ENCODE measurements around the gene SGK1.
"Not testable (repeated sequence)": the region's sequence is repeated elsewhere in the genome, so short reads cannot be mapped to it uniquely, and the experiment has no call there.

Gene SGK1

GRCh38 chr6:134217105-134217797, 100.7 kb downstream of the SGK1 start:
- peak in 1 of 2 donors; percentile 43 for DNase-seq

DNA sequence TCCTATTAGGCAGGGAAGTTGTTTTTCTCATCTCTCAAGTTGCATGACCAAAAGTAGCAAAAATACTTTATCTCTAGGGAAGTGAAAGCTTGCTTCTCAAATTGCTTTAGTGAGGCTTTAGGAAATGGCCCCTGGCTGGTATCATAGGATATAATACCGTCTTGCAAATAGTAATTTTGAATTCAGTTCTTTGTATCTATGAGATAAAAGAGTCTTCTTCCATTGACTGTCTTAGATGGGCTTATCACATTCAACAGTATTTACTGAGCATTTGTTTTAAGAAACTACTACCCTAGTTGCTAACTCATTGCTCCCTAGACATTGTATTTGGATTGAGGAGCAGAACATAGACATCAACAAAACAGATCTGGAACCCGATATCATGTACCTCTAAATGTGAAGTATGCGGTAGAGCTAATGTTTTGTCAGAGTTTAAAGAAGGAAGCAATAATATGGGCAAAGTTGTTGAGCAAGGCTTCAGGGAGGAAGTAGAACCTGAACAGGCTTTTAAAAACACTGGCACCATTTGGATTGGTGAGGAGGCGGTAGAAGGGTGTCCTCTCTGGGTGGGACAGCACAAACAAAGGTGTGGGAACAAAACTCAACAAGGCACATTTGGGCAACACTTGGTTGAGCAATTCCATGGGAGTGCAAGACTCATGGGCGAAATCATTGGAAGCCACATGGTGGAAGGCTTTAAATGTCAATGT, 101.5 kb downstream of the SGK1 start:
- peak; percentile 81 to 85 for DNase-seq

- not testable (repeated sequence) for DNase-seq
Measured at GRCh38 chr6:134213410-134213809, 104.5 kb downstream of the SGK1 start.

DNA sequence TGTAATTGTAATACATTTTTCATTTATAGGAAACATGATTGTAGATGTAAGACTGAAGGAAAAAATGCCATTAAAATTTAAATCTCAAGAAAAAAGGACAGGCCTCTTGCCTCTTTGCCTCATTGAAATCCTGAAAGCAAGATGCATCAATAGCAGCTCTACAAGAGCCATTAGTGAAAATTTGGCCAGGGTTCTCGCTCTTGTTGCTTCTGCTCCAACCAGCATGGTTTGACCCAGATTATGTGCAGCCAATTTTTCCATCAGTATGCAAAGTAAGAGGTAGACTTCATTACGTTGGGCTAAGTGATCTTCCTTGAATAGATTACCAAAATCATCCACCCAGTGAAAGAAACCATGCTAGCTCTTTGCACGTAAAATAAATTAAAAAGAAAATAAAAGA, 106.6 kb downstream of the SGK1 start:
- DNase-seq: no peak

GRCh38 chr6:134207421-134207820, 110.5 kb downstream of the SGK1 start:
- no peak for DNase-seq

GRCh38 chr6:134205366-134205765, 112.5 kb downstream of the SGK1 start:
- no peak for DNase-seq

- not testable (repeated sequence) for DNase-seq
Measured at GRCh38 chr6:134204759-134205158, 113.2 kb downstream of the SGK1 start.

GRCh38 chr6:134204031-134204430, 113.9 kb downstream of the SGK1 start:
- no peak for DNase-seq

GRCh38 chr6:134201716-134202115, 116.2 kb downstream of the SGK1 start:
- peak; percentile 42 to 48 for DNase-seq

DNA sequence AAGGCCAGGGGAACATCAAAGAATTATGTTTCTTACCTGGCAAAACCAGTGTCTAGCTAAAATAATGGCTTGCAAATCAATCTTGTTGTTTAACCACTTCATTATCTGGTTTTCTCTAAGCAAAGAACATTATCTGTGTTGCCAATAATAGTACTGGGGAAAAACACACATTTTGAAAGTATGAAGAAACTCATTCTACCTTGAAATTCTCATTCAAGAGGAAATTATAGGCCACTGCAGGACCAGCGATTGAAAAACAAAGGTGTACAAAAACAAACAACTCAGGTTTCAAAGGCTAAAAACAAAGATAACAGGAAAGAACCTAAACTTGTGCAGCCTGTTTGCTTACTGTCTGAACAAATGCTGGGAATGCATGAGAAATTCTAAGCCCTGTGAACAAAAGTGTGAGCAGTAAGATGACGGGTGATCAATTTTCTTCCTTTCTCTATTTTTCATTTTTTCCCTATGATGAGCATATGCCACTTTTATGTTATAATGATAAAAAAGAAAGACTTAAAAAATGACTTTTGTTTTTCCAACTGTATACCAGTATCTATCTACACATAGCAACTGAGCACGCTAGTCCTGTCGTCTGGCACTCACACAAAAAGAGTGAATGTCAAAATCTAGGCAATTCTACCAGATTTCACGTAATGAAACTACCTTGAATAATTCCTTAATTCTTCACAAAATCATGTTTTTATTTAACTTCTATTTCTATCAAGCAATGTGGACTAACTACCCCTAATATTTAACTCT, 117.9 kb downstream of the SGK1 start:
- no peak for DNase-seq

GRCh38 chr6:134198093-134198492, 119.8 kb downstream of the SGK1 start:
- no peak for DNase-seq

DNA sequence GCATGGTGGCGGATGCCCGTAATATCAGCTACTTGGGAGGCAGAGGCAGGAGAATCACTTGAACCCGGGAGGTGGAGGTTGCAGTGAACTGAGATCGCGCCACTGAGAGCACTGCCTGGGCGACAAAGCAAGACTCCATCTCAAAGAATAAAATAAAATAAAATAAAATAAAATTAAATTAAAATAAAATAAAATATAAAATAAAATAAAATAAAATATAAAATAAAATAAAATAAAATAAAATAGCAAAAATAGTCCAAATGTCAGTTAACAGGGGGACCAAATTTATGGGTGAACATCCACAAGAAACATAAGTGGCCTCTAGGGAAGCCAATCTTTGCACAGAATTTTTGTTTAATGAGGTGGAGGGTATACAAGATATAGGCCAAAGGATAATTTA, 120.2 kb downstream of the SGK1 start:
- not testable (repeated sequence) for DNase-seq

DNA sequence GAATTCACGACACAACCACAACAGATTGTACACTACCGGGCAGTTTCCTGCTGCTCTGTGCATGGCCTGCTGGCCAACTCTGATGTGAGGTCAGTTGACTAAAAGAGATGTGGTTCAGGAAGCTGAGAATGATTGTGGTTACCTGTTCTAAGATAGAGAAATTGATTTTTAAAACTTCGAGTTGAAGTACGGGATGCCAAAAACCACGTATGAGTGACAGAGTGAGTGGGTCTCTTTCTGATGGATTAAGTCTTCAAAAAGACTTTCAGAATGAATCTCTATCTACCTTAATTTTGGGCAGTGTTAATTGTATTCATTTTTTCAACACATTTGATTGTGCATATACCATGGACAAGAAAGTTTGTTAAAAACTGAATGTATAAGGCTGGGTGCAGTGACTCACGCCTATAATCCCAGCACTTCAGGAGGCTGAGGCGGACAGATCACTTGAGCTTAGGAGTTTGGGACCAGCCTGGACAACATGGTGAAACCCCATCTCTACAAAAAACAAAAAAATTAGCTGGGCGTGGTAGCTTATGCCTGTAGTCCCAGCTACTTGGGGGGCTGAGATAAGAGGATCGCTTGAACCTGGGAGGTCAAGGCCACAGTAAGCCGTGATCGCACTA, 121.2 kb downstream of the SGK1 start:
- no peak for DNase-seq

- DNase-seq: no peak
Measured at GRCh38 chr6:134195985-134196384, 121.9 kb downstream of the SGK1 start.

GRCh38 chr6:134195164-134195906, 122.6 kb downstream of the SGK1 start:
- DNase-seq: no peak

DNA sequence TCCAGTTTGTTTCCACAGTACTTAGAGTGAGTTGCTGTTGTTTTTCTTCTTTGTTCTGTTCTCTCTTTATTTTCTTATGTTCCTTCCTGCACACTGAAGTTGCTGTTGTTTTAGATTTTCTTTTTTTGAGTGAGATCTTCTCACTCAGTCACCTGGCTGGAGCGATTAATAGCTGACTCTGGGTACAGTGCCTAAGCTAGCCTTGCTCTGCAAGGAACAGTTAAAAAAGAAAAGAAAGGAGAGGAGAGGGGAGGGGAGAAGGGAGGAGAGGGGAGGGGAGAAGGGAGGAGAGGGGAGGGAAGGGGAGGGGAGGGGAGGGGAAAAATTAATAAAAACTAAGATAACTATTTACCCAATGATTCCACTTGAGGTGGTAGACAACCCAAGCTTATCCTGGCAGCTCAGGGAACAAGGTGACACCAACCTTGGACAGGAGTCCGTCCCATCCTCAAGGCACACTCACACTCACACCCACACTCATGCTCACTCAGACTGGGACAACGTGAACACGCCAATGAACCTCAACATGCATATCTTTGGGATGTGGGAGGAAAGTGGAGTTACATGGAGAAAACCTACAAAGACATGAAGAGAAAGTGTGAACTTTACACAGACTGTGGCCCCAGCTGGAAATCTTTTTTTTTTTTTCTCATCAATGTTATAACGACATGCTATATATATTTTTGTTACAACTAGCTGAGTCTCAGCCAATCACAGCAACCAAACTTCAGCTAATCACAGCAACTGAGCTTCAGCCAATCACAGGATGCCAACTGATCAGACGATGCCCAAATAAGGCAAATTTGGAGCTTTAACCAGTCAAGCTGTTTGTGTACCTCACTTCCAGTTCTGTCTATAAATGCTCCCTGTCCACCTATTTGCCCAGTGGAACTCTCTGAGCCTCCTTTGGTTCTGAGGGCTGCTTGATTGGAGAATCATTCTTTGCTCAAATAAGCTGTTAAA, 124.1 kb downstream of the SGK1 start:
- DNase-seq: no peak

DNA sequence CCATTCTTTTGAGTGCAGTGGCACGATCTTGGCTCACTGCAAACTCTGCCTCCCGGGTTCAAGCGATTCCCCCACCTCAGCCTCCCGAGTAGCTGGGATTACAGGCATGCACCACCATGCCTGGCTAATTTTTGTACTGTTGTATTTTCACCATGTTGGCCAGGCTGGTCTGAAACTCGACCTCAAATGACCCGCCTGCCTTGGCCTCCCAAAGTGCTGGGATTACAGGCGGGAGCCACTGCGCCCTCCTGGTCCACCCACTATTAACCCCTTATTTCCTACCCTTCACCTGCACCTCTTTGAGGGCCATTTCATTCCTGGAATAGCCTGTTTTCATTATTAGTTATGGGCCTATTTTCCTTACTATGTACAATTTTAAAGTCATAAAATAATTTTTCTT, 125.3 kb downstream of the SGK1 start:
- DNase-seq: not testable (repeated sequence)

DNA sequence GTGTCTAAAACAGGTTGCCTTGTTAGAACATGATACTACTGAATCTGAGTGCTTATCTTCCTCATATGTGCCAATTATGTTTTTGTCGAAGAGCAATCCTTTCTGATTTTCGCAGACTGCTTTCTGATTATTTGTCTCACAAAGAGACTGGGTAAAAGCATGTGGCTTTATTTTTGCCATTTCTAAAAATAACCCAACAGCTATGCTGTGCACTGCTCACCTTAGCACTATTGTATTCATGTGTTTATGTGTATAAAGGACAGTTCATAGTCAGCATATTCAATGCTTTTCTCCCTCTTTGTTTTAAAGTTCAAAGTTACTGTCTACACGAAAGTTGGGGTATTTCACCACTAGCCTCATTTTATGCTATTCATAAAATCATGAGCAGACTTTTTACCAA, 127.0 kb downstream of the SGK1 start:
- no peak for DNase-seq

DNA sequence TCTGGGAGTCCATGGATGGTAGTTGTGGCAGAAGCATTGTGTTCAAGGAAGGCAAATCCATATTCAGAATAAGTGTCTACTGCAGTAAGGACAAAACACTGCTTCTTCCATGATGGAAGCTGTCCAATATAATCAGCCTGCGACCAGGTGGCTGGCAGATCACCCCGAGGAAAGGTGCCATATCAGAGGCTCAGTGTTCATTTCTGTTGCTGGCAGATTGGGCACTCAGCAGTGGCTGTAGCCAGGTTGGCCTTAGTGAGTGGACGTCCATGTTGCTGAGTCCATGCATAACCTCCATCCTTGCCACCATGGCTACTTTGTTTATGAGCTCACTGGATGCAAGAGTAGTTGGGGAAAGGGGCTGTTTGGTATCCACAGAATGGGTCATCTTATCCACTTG, 130.2 kb downstream of the SGK1 start:
- no peak for DNase-seq

GRCh38 chr6:134187154-134187553, 130.8 kb downstream of the SGK1 start:
- no peak for DNase-seq

GRCh38 chr6:134186355-134186754, 131.6 kb downstream of the SGK1 start:
- no peak for DNase-seq

Data from inflammatory macrophage (primary cell).